Measurements from ENCODE around the gene FAM78A.
"Not testable (repeated sequence)": the region's sequence is repeated elsewhere in the genome, so short reads cannot be mapped to it uniquely, and the experiment has no call there.

The FAM78A gene

DNA sequence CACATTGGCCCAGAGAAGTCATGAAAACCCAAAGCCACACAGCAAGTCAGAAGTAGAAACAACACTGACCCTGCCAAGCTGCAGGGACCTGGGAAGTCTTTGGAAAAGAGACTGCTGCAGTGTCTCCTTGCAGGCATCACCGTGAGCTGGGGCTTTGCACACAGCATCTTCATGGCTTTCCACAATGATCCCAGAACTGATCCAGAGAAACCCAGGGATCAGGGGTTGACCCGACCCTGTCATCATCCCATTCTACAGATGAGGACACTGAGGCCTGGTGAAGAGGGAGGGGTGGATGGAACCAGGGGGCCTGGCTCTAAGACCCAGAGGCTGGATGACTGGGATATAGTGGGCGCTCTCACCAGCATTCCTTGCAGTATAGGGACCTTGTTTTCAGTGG lies 4.3 kb upstream of the FAM78A start:
- no peak for DNase-seq

DNA sequence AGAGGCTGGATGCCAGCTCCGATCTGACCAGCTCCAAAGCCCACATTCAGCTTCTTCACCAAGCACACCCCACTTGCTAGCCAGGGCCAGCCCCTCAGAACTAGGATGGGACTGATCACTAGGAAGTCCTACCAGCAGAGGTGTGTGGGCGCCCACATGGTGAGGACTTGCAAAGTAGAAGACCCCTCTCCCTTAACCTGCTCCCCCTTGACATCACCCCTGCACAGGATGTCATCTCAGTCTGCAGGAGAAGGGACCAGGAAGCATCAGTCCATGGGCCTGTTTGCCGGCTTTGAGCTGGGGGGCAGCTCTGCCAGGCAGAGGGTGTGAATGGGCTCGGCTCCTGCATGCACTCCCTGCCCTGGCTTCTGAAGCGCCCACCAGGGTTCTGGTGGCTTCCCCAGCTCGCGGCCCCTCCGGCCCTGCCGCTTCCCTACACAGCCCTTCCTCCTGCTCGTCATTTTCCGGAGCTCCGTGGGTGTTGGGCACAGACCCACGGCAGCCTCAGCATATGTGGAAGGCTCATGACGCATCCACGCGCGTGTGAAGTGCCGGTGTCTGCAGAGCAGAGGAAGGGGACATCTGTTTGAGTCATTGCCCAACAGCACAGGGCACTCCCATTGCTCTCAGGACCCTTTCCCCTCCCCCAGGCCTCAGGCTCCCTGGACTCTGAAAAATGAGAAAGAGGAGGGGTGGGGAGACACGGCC lies 3.7 kb upstream of the FAM78A start:
- DNase-seq, result peak; percentile 60

DNA sequence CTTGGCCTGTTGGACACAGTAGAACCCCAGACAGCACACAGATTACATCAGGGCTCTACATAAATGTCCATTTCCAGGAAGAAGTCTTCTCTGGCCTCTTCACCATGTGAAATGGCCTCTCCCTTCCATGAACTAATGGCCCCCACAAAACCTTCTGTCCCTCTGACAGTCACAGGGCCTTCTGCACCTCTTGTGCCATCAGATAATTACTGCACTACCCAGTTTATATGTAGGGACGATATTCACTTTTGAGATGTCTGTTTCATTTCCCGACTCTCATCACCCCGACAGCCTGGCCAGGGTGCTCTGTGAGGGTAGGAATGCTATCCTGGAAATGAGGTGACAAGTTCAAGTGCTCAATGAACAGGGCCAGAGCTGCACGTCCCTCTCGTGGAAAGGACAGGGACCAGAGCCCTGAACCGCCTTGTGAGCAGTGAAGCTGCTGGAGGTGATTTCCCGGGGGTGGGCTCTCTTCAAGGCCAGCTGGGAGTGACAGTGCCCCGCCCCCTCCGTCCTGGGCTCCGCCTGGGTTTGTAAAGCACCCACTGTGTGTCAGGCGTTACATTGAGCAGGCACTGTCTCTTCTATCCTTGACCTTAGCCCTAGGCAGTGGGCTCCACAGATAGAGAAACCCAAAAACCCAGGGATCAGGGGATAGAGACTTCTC lies 3.0 kb upstream of the FAM78A start:
- DNase-seq, result no peak

DNA sequence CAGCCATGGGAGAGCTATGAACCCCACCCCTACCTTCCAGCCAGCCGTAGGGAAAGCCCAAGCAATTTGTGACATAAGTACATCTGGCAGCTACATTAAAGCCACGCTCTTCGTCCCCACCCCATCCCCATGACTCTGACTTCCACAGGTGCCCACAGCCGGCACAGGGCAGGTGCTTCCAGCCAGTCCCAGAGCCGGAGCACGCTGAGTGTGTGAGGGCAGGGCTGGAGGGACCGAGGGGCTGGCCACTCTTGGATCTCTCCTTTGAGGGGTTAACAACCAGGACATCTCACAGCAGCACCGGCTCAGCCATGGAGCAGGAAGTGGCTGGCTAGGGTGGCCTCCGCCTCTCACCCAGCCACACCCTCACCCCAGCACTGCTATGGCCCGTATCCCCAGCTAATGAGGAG lies 2.4 kb upstream of the FAM78A start:
- DNase-seq, result no peak

DNA sequence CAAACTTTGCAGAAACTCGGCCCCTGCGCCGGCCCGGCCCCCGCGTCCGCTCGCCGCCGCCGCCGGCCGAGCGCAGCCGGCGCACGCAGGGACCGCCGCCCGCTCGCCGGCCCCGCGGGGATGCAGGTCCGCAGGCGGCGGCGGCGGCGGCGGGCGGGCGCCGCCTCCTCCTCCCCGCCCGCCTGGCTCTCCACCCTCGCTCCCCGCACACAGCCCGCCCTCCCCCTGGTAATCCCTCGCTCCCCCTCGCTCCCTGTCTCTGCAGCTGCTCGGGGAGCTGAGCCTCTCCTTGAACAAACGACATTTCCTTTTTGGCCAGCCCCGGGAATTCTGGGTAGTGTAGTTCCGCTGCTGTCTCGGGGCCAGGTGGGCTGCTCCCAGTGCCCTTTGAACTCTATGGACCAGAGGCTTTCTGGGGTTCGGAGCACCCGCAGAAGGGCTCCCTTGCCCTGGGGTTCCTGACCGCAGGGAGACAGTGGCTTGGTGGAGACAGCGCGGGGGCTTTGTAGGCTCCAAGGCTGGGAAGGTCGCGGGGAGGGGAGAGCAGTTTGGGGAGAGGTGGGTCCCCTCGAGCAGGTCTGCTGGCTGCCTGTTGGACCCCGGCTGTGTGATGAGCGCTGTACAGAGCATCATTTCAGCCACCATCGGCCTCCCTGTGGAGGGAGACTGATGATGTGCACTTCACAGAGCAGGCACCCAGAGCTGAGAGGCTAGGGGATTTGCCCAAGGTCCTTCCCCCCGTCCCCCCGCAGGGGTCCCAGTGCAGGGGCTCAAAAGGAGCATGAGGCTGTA lies 1.8 kb upstream of the FAM78A start:
- DNase-seq, result peak; percentile 75

DNA sequence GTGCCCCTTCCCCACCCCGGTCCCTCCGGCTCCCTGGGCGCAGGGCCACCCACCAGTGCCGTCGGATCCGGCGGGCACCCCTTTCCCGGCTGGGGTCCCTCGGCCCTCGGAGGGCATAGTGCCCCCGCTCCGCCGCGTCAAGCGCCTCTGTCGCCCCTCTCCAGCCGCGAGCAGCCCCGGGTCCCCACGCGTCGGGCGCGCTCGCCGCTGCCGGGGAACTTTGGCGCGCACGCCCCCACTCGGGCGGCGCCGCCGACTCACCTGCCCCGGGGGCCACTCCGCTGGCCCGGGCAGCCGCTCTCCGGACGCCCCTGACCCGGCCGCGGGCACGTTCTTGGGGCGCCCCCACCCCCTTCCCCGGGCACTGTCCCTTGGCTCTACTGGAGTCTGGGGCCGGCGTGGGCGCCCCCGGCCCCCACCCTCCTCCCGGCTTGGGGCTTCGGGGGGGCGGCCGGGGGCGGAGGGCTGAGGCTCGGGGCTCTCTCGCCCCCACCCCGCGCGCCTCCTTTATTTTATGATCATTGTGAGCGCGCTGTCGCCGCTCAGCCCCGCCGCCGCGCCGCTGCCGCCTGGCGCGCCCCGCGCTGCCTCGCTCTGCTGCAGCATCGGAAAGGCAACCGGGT lies 1.1 kb upstream of the FAM78A start:
- no peak for DNase-seq

DNA sequence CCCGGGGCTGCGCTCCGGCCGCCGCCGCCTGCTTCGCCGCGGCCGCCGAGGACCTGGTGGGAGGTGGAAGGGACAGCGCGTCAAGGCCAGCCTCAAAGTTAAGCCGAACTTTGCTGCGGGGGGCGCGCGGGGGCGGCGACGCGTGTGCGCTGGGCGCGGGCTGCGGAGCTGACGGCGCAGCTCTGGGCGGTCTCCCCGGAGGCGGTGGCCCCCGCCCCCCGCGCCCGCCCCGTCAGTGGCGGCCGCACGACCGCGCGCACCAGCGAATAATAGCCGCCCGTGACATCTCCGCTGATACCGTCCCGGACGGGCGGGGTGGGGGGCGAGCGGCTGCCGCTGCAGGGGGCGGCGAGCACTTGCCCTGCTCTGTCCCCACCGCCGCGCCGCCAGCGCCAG lies 579 bp upstream of the FAM78A start:
- peak; percentile 39 for DNase-seq

DNA sequence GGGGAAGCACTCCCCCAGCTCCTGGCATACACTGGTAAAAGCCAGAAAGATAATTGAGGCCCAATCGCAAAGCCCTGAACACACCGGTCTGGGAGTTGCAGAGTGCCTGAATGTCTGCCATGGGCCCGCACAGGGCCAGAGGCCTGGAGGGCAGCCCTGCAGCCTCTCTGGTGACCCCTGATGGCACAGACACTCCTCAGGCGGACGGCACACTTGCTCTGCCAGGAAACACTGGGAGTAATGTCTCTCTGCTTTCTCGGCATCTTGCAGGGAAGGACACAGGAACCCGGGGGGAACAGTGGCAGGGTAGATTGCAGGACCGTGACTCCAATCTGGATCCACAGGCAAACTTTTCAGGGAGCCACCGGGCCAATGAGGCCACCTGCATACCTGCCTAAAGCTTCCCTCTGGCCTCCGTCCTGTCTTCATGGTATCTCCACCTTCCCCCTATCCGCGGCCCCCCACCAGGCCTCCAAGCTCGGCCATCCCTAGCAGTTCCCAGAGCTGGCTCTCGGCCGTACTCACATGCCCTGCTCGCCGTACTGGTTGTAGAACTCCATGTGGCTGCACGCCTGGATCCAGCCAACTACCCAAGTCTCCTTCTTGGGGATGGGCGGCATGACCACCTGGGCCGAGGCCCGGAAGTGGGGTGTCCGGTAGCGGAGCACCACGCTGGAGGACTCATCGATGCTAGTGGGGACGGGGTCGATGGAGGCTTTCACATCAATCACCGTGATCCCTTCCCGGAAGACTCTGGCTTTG lies 797 bp downstream of the FAM78A start:
- peak; percentile 78 for DNase-seq

DNA sequence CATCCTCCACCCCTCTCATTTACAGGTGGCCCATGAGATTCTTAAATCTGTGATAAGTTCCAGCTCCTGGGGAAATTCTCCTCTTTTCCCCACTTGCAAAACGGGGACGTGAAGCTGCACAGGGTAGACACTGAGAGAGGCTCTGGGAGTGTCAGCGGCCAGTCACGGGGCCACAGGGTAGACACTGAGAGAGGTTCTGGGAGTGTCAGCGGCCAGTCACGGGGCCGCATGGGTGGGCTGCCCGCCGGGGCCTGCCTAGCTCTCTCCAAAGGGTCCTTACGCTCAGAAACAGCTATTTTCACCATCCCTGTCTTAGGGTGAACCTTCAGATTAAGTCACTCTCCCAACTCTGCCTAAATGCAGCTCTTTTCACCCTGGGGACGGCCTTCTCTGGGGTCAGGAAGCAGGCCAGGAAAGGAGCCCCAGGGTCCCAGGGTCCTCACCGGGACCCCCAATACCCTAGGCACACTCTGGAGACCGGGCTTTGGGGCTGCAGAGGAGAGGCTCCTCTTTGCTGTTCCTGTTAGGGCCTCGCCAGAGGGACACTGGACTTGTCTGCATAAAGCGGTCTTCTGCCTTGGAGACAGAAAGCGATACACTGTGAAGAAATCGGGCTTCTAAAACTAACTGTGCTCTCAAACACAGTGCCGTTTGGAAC lies 1.5 kb downstream of the FAM78A start:
- DNase-seq, result peak; percentile 80

DNA sequence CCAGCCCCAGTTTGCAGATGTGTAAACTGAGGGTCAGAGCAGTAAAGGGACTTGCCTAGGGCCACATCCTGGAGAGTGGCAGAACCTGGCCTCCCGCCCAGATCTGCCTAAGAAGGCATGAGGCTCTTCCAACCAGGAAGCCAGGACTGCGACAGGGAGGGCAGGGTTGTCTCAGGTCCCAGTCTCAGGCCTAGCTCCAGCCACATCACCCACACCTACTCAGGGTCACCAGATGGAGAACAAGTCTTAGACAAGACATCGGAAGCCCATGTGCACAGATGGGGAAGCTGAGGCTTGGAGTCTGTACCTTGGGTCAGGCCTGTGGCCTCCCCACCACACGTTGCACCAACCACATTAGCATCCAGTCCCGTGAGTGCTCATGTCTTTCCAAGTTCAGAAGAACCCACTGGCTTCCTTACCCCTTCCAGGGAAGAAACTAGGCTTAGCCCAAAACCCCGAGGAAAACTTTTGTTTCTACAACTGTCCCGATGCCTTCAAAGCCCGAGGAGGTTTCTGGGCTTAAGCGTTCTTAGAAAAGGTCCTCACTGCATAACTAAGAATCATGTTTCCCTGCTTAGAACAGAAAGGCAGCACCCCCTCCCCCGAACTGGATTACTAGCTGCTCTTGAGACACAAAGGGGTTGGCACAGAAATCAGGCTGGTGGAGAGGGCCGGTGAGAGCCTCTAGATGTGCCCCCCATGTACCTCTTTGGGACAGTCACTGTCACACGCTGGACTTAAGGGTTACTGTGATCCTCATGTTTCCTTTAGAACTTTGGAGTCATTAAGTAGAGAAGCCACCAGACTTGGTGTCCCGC lies 2.2 kb downstream of the FAM78A start:
- peak; percentile 69 for DNase-seq

DNA sequence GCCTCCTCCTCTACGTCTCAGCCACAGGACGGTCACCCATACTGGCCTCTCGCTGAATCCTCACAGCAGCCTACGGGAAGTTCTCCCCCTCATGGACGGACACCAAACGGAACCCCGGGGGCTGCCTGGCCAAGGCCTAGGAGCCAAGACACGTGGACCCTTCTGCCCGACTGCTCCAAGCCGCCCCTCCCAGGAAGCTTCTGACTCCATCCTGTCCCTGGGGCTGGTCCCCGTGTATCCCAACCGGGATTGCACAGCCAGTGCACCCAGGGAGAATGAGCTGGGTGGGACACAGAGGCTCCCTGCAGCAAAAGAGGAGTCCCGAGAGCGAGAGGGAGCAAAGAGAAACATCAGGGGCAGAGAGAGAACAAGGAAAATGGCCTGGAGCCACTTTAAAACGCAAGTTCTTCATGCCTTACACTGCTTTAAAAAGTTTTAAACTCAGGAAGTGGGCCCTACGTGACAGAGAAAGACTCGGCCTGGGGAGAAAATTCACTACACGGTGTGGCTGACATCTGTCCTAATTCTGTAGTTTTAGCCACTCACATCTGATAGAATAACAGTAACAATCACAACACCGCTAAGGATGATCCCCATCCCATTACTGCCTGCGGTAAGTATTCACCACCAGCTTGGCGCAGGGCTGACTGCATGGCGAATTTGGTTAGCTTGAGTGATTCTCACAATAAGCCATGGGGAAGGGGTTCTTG lies 3.0 kb downstream of the FAM78A start:
- peak; percentile 74 for DNase-seq

DNA sequence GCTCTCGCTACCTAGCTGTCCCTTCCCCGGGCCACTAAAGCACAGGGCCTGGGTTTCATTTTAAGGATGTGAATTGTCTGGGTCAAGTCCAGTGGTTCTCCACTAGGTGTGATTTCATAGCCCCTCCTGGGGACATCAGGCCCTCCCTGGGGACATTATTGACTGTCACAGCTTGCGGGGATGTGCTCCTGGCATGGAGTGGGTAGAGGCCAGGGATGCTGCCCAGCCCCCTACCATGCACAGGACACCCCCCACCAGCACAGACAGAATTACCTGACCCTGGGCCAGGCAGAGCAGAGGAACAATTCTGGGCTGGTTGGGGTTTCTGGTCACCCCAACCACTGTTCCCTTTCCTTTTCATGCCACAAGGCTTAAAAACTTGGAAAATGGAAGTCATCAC lies 4.1 kb downstream of the FAM78A start:
- no peak for DNase-seq

DNA sequence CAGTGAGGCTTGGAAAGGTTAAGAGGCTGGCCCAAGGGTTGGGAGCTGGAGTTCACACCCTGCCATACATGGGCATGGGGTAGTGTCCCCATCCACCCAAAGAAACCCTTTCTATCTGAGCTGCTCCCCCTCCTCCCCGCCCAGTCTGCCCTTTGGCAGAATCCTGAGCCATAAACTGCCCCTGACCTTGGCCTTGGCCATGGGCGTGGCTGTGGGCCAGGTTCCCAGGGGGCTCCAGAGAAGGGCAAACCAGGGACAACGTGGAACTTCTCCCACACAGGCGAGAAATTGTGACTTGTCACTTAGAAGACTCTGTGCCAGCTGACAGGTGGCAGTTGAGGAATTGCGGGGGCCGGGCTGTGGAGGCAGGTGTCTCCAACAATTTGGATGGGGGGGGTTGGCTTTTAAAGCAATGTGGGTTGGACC lies 4.8 kb downstream of the FAM78A start:
- DNase-seq, result no peak

DNA sequence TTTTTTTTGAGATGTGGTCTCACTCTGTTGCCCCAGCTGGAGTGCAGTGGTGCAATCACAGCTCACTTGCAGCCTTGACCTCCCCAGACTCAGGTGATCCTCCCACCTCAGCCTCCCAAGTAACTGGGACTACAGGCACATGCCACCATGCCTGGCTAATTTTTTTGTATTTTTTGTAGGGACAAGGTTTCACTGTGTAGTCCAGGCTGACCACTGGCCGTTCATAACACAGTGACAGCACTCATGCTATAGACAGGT lies 5.4 kb downstream of the FAM78A start:
- not testable (repeated sequence) for DNase-seq

DNA sequence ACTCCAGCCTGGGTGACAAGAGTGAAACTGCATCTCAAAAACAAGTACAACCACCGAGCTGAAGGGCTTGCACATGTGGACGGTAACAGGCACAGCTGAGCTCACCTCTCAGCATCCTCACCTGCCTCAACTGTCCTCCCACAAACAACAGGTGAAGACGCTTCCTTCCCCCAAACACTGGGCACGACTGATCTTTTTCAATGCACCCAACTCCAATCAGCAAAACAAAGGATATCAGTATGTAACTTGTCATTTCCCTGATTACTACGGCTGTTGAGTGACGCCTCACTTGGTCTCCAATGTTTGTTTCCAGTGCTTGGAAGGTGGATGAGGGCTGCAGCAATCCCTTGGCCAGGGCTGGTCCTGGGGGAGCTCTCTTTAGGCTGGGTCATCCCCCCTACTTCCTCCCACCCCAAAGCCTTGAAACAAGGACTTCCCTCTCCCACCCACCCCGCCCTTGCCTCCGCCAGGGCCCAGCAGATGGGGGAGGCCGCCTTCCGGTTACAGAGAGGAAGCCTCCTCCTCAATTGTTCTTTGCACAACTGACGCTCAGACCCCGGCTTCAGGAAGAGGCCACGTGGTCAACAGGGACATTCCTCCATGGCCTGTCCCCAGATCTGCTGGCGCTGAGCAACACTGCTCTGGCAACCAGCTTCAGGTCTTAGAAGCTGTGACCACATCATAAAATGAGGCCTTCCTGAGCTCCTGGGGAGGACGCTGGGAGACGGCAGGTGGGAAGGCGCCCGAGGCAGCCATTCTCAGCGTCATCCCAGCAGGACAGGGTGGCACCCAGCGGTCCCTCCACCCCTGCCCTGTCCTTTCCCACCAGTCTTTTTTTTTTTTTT lies 5.9 kb downstream of the FAM78A start:
- peak; percentile 89 for DNase-seq

DNA sequence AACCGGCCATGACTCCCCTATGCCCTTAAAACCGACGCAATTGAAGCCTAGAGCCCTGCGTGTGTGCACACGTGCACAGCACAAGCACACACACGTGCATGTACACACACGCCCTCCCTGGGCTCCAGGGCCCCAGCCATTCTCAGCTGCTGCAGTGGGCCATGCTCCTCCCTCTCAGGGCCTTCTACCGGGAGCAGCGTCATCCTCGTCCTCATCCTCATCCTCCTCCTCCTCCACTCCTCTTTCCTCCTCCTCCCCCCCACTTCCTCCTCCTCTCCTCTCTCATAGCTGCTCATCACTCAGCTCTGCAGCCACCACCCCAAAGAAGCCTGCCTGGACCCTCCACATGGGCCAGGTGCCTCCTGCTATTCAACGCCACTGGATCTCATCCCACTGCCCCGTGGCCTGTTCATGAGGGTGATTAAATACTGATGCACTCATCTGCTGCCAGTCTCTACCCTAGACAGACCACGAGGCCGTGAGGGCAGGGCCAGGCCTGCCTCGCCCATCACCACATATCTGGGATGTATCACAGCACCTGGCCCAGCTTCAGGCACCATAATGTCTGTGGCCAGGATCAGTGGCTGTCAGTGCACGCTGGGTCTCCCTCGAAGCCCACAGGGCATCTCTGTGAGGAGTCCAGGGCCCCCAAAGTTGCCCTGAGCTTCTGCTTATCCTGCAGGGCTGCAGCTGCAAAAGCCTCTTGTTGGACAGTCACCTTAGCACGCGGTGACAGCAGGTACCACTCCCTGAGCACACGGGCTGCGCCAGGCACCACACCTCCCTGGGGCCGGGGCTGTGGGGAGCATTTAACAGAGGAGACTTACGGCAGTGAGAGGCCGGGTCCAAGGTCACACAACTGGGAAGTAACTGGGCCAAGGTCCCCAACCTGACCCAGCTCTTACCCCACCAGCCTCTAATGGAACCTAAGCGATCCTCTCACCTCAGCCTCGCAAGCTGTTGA lies 9.8 kb downstream of the FAM78A start:
- DNase-seq, result no peak

DNA sequence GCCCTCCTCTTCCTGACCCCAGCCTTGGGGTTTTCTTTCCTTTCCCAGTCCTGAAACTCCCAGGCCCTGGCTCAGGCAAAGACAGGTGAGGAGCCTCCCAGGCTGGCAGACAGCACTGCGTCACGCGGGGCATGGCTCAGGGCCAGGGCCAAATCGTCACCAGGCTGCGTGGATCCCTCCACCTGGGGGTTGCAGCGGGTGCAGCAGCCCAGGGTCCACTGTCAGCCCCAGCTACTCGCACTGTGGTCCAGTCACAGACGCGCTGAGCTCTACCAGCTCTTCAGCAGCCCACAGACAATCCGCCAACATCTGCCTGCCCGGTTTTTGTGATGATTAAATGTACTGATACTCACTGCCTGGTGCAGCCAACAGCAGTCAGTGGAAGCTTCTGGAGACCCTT lies 12.1 kb downstream of the FAM78A start:
- no peak for DNase-seq

DNA sequence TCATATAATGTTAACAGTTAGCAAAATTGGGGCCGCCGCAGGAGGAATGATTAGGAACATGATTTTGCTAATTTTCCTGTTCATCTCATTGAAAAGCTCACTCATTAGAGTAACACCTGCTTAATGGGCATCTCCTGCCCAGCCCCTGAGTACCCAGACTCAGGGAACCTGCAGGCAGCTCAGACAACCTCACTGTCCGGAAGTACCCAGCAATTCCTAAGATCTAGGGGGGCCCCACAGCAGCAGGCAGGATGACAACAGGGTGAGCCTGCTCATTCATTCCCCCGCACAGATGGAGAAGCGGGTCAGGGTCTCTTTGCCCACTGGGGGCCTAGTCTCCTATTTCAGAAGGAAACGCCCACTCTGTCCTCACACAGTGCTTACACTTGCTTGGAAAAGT lies 12.6 kb downstream of the FAM78A start:
- DNase-seq, result no peak

DNA sequence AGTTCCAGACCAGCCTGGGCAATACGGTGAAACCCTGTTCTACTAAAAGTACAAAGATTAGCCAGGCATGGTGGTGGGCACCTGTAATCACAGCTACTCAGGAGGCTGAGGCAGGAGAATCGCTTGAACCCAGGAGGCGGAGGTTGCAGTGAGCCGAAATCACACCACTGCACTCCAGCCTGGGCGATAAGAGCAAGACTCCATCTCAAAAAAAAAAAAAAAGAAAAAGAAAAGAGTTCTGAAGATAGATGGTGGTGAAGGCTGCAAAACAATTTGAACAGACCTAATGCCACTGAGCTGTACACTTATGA lies 13.3 kb downstream of the FAM78A start:
- not testable (repeated sequence) for DNase-seq
